Muscle of leg (tissue), 16 donors: ENCODE data around the gene MYH7. TPM values are rescaled to one million over a fixed set of nuclear protein-coding genes. Genes with fewer than 3 reads are reported as not detected.
A peak's percentile ranks its signal among the peaks of the same experiment; 100 is the strongest.

Source experiments
- DNase-seq: peaks from one replicate; pipeline ENCODE4 v3.0.0; 2013
- H3K27ac ChIP-seq: one replicate; pipeline ENCODE4 v1.5.1; 2013; ENCODE audit warnings: mild to moderate bottlenecking, low read length, control low read depth
- H3K27me3 ChIP-seq: one replicate; pipeline ENCODE4 v1.6.1; 2013; ENCODE audit warnings: low read length; ENCODE audit not compliant: control insufficient read depth, insufficient read depth
- H3K36me3 ChIP-seq: one replicate; pipeline ENCODE4 v1.6.1; 2013; ENCODE audit warnings: low read length; ENCODE audit not compliant: control insufficient read depth, insufficient read depth
- H3K4me1 ChIP-seq: one replicate; pipeline ENCODE4 v1.6.1; 2013; ENCODE audit warnings: low read length; ENCODE audit not compliant: control insufficient read depth, insufficient read depth
- H3K4me3 ChIP-seq: one replicate; pipeline ENCODE4 v1.5.1; 2013; ENCODE audit warnings: low read length, control low read depth
- H3K9me3 ChIP-seq: replicated peaks from 2 replicates; pipeline ENCODE4 v1.6.1; 2013; ENCODE audit warnings: low read depth, low read length; ENCODE audit not compliant: control insufficient read depth
- WGBS: methylation state at CpG from one replicate; pipeline ENCODE4 v1.1.5; 2013; ENCODE audit warnings: missing lambda C conversion rate; ENCODE audit not compliant: insufficient coverage; 5-methylcytosine and 5-hydroxymethylcytosine counted together
- long read RNA-seq, 11 donors: transcript quantifications; one replicate each; lab custom pipeline, GENCODE V29; 2026
- polyA plus RNA-seq, 8 donors: library from polyadenylated mRNA; unstranded; fragments of 120-200 nt; gene quantifications; one replicate each; pipeline versions ENCODE4 v1.2.1 to v1.2.3, GENCODE V29; 2013; ENCODE audit warnings: inconsistent platforms in 1 of 8, low replicate concordance in 1 of 8; ENCODE audit not compliant: insufficient read length in 8 of 8, insufficient read depth in 1 of 8
- total RNA-seq: library from RNA; stranded (reverse); fragments of 120-200 nt; gene quantifications from one replicate; pipeline ENCODE4 v1.2.4, GENCODE V29; 2013

MYH7 gene
- total RNA-seq: 124 TPM
- polyA plus RNA-seq: 100 to 1,000 TPM; 345 to 948 (median 605) TPM
- long read RNA-seq, donor 1, full-length matches to known transcripts: 4 of 134 reads
- long read RNA-seq, donor 1, partial matches to known transcripts: 130 of 134 reads
- long read RNA-seq, donor 1, other reads (novel, unspliced or antisense): 0 of 134 reads
- long read RNA-seq, donor 2: 0 reads
- long read RNA-seq, donor 3, full-length matches to known transcripts: 7 of 257 reads
- long read RNA-seq, donor 3, partial matches to known transcripts: 250 of 257 reads
- long read RNA-seq, donor 3, other reads (novel, unspliced or antisense): 0 of 257 reads
- long read RNA-seq, donor 4, full-length matches to known transcripts: 1 of 92 reads
- long read RNA-seq, donor 4, partial matches to known transcripts: 91 of 92 reads
- long read RNA-seq, donor 4, other reads (novel, unspliced or antisense): 0 of 92 reads
- long read RNA-seq, donor 5, full-length matches to known transcripts: 10 of 1,033 reads
- long read RNA-seq, donor 5, partial matches to known transcripts: 1,023 of 1,033 reads
- long read RNA-seq, donor 5, other reads (novel, unspliced or antisense): 0 of 1,033 reads
- long read RNA-seq, donor 6, full-length matches to known transcripts: 6 of 226 reads
- long read RNA-seq, donor 6, partial matches to known transcripts: 220 of 226 reads
- long read RNA-seq, donor 6, other reads (novel, unspliced or antisense): 0 of 226 reads
- long read RNA-seq, donor 7, full-length matches to known transcripts: 5 of 422 reads
- long read RNA-seq, donor 7, partial matches to known transcripts: 417 of 422 reads
- long read RNA-seq, donor 7, other reads (novel, unspliced or antisense): 0 of 422 reads
- long read RNA-seq, donor 8, partial matches to known transcripts: 29 of 29 reads
- long read RNA-seq, donor 8, other reads (novel, unspliced or antisense): 0 of 29 reads
- long read RNA-seq, donor 9, full-length matches to known transcripts: 2 of 380 reads
- long read RNA-seq, donor 9, partial matches to known transcripts: 378 of 380 reads
- long read RNA-seq, donor 9, other reads (novel, unspliced or antisense): 0 of 380 reads
- long read RNA-seq, donor 10, full-length matches to known transcripts: 1 of 308 reads
- long read RNA-seq, donor 10, partial matches to known transcripts: 290 of 308 reads
- long read RNA-seq, donor 10, other reads (novel, unspliced or antisense): 17 of 308 reads
- long read RNA-seq, donor 11, full-length matches to known transcripts: 3 of 79 reads
- long read RNA-seq, donor 11, partial matches to known transcripts: 76 of 79 reads
- long read RNA-seq, donor 11, other reads (novel, unspliced or antisense): 0 of 79 reads

DNA sequence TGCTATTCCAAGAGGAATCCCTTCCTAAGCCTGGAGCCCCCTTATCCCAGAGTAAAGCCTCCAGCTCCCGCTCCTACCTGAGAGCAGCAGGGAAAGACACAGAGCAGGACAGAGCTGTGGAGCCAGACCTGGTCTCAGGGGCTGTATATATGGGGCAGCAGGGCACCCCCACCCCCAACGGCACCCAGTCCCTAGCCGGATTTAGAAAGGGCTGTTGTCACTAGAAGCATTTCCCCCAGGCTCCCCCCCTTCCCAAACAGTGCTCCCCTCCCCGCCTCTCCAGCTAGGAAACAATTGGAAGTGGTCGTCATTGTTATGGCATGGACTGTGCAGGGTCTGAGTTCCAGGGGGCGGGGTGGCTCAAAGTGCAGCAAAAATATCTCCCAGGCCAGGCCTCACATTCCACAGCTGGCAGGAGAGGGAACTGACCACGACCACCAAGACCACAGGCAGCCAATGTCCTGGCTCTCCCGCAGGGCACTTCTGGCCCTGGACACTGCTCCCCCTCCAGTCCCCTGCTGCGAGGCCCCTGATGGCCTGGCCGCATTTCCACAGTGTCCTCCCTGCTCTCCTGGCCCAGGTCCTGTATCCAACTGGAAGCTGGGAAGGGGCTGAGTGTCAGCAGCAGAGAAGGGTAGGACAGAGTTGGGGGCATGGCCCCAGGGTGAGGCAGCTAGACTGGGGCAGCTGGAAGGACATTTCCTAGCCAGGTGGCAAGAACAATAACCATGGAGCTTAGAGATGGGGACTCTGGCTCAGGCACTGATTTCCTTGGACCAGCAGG is at the start of gene MYH7:
Gene MYH7, minus strand, starts transcription at position 118 of the 784 bp plus-strand sequence. CDS start 1,928 bp downstream, outside the sequence.
- H3K27me3 ChIP-seq: no peaks in the 10 kb centered on the region
- peak within 1 kb of the TSS; percentile 25 for H3K4me3 ChIP-seq
- H3K27ac ChIP-seq: peak within 1 kb of the TSS; percentile 88
- H3K4me1 ChIP-seq: peaks cover 60% of the 10 kb centered on the region
- peak; percentile 59 for DNase-seq
- no peaks in the 10 kb centered on the region for H3K36me3 ChIP-seq
- 32% methylated on average over 7 of the region's 10 CpGs for WGBS
- H3K9me3 ChIP-seq: no peaks in the 10 kb centered on the region

DNA sequence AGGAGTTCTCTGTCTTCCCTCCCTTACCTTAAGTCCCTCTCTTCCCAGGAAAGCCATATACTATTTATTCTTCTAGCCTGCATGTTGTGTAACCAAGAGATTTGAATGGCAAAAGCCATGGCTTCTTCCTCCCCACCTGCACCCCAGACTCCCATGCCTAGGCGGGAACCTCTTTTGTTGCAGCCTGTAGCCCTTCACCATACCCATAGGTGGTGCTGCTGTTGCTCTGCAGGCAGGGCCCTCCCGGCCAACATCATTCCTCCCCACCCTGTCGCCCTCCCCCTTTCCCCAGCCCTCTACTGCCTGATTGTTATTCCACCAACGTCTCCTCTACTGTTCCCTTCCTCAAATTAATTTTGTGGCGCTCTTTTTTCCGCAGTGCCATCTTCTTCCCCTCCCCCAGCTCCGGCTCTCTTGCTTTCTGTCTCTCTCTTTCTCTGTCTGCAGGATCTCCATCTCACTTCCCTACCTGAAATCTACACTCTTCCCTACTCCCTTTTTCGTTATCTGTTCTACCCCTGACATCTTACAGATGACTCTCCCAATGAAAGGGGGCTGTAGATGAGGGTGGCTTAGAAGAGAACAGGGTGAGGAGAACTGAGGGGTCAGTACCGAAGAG is 47.9 kb upstream of the MYH7 start:
- Histone ChIP-seq H3K9me3 (no peaks in the 10 kb centered on the region), H3K4me3 (no peak overlapping the region), H3K4me1 (no peaks in the 10 kb centered on the region), H3K36me3 (peaks cover 45% of the 10 kb centered on the region), H3K27ac (no peak overlapping the region), H3K27me3 (no peaks in the 10 kb centered on the region)
- WGBS: 37% methylated on average over 7 of the region's 9 CpGs
- no peak for DNase-seq

- H3K4me1 ChIP-seq: no peaks in the 10 kb centered on the region
- H3K36me3 ChIP-seq: peaks cover 46% of the 10 kb centered on the region
- DNase-seq: no peak
- H3K27me3 ChIP-seq: no peaks in the 10 kb centered on the region
- H3K4me3 ChIP-seq: no peak overlapping the region
- no peaks in the 10 kb centered on the region for H3K9me3 ChIP-seq
- no peak overlapping the region for H3K27ac ChIP-seq
Measured at GRCh38 chr14:23482823-23483148, 47.3 kb upstream of the MYH7 start.

DNA sequence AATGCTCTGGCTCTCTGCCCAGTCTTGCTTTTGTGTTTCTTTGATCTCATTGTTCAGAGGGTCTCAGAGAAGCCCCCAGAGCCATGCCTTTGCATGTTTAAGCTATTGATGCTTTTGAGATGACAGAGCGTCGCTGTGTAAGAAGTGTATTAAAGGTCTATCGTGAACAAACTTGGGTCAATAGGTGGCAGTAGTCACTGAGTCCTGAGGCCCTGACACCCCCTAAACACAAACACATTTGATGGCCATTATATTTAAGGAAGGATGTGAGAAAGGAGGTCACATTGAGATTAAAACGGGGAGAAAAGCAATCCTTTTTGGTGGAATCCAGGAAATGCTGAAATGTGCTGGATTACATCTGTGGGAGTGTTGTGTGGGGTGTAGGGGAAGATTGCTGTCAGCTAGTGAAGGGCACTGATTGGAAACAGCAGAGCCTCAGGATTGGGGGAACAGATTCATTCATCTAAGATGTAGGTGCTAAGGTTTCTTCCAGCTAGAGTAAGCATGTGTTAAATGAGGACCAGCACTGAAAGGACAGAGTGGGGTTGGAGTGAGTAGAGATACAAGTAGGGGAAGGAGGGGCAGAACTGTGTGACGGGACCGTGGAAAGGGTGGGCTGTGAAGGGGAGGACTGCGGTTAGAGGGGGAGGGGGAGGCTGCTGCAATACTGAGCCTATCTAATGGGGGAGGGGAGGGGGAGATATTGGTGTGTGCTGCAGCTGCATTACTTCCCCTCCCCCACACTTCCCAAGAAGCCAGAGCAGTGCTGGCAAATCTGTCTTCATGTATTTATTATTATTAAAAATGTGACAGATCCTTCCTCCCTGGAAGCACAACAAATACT is 46.7 kb upstream of the MYH7 start:
- no peak overlapping the region for H3K4me3 ChIP-seq
- H3K27ac ChIP-seq: no peak overlapping the region
- no peaks in the 10 kb centered on the region for H3K9me3 ChIP-seq
- no peaks in the 10 kb centered on the region for H3K4me1 ChIP-seq
- H3K36me3 ChIP-seq: peaks cover 50% of the 10 kb centered on the region
- 26% methylated on average over 3 of the region's 7 CpGs for WGBS
- no peak for DNase-seq
- H3K27me3 ChIP-seq: no peaks in the 10 kb centered on the region

DNA sequence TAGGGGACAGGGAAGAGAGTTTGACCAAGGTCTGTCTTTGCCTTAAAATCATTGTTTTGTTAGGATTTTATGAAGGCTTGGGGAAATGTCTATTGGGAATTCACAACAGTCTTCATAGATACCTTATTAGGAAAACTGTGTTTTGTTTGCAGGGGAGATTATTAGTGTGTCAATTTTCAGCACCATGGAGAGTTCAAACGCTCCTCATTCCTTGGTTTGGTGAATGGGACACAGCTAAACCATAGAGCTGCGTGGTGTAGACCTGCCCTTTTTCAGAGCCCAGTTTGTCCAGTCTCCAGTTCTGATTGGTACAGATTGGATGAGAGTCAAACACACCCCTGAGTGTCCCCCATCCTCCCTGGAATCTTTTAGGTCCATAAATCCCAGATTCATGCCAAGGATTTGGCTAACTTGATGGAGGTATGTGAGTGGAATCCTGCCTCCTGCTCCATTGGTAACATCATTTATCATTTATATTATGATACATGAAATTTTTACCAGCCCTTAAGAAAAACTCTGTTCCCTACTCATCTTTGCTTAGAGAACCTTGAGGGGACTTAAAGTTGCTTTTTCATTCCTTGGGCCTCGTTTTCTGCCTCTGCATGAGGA is 46.0 kb upstream of the MYH7 start:
- H3K9me3 ChIP-seq: no peaks in the 10 kb centered on the region
- WGBS: 20% methylated on average over 1 of the region's 3 CpGs
- peaks cover 51% of the 10 kb centered on the region for H3K36me3 ChIP-seq
- no peaks in the 10 kb centered on the region for H3K4me1 ChIP-seq
- DNase-seq: peak; percentile 37
- no peak overlapping the region for H3K27ac ChIP-seq
- no peaks in the 10 kb centered on the region for H3K27me3 ChIP-seq
- H3K4me3 ChIP-seq: no peak overlapping the region

DNA sequence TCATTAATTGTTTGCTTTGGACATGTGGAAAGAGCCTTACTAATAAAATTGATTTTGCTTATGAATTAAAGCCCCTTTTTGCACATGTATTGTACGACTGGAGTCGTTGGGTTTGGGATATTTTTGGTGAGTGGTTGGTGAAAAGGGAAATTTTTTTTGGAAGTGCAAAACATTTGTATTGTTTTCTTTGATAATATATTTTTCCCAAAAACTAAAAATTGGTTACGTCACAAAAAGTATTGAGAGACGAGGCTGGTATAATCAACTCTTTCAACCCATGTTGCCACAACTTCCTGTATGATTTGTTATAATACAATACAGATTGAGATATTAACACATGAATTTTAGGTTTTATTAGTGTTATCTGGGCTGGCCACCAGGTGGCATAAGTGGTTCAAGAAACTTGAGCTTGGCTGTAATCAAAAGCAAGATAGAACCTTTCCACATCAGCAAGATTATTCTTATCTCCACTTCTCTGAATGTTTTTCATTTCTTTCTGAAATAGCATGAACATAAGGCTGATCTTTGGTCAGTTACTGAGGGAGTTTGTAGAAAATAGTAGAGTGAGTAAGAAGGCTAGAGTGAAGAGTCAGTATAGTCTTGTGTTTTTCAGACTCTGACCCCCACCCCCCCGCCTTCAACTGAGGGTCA is 42.8 kb upstream of the MYH7 start:
- H3K27ac ChIP-seq: no peak overlapping the region
- no peak overlapping the region for H3K4me3 ChIP-seq
- H3K4me1 ChIP-seq: no peaks in the 10 kb centered on the region
- no peaks in the 10 kb centered on the region for H3K27me3 ChIP-seq
- WGBS: no CpG with 5 or more reads among the region's 5 CpGs
- H3K9me3 ChIP-seq: no peaks in the 10 kb centered on the region
- peaks cover 54% of the 10 kb centered on the region for H3K36me3 ChIP-seq
- peak; percentile 66 for DNase-seq

DNA sequence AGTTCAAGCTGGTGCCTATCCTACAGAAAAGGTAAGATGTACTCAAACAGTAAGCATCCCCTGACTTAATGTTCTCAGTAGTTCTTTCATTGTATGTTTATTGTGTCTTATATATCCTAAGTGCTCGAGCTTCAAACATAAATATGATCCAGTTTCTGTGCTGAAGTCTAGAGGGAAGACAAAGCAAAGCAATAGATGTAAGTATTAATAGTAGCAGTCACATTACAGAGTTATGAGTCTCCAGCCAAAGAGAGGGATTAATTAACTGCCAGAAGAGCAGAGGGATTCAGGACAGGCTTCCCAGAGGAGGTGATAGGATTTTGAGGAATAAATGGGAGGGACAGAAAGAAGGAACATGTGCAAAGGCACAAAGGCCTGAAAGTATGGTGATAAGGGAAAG is 35.5 kb upstream of the MYH7 start:
- H3K4me1 ChIP-seq: peaks cover 9% of the 10 kb centered on the region
- no peaks in the 10 kb centered on the region for H3K9me3 ChIP-seq
- H3K27ac ChIP-seq: no peak overlapping the region
- no peak for DNase-seq
- H3K27me3 ChIP-seq: no peaks in the 10 kb centered on the region
- H3K4me3 ChIP-seq: no peak overlapping the region
- peaks cover 39% of the 10 kb centered on the region for H3K36me3 ChIP-seq
- no CpG with 5 or more reads among the region's 1 CpG for WGBS

- WGBS: no CpG with 5 or more reads among the region's 11 CpGs
- DNase-seq: no peak
- Histone ChIP-seq H3K9me3 (no peaks in the 10 kb centered on the region), H3K27me3 (no peaks in the 10 kb centered on the region), H3K4me1 (peaks cover 9% of the 10 kb centered on the region), H3K27ac (peak overlapping the region; percentile 83), H3K4me3 (peak overlapping the region; percentile 74), H3K36me3 (peaks cover 29% of the 10 kb centered on the region)
Measured at GRCh38 chr14:23469906-23470403, 34.5 kb upstream of the MYH7 start.
